IgD-negative memory B cell (primary cell): ENCODE data around the gene ZNF319. TPM values are rescaled to one million over a fixed set of nuclear protein-coding genes. Genes with fewer than 3 reads are reported as not detected.
A peak's percentile ranks its signal among the peaks of the same experiment; 100 is the strongest.

Experiments used
- H3K27ac Mint-ChIP-seq, 3 donors: one replicate each; pipeline ENCODE4 v1.8.0; 2020 to 2022; ENCODE audit warnings: mild to moderate bottlenecking in 3 of 3, mixed read lengths in 3 of 3, moderate library complexity in 1 of 3
- H3K27me3 Mint-ChIP-seq: one replicate; pipeline ENCODE4 v1.8.0; 2021; ENCODE audit warnings: mixed read lengths
- H3K36me3 Mint-ChIP-seq: one replicate; pipeline ENCODE4 v1.8.0; 2020; ENCODE audit warnings: mild to moderate bottlenecking, mixed read lengths
- H3K4me1 Mint-ChIP-seq, 3 donors: one replicate each; pipeline ENCODE4 v1.8.0; 2020 to 2022; ENCODE audit warnings: mixed read lengths in 3 of 3, mild to moderate bottlenecking in 1 of 3
- H3K4me3 Mint-ChIP-seq, 4 donors: one replicate each; pipeline ENCODE4 v1.8.0; 2020 to 2022; ENCODE audit warnings: mild to moderate bottlenecking in 4 of 4, mixed read lengths in 4 of 4, moderate library complexity in 3 of 4
- H3K9me3 Mint-ChIP-seq, 3 donors: one replicate each; pipeline ENCODE4 v1.8.0; 2020 to 2021; ENCODE audit warnings: mixed read lengths in 3 of 3, mild to moderate bottlenecking in 1 of 3
- polyA plus RNA-seq: library from polyadenylated mRNA; unstranded; fragments of 300-500 nt; fragmentation: Illumina TruSeq; gene quantifications from one replicate; pipeline ENCODE4 v1.2.3, GENCODE V29; 2021

The ZNF319 gene
- polyA plus RNA-seq, 1 donor from 2014 or later: 11.0 TPM

DNA sequence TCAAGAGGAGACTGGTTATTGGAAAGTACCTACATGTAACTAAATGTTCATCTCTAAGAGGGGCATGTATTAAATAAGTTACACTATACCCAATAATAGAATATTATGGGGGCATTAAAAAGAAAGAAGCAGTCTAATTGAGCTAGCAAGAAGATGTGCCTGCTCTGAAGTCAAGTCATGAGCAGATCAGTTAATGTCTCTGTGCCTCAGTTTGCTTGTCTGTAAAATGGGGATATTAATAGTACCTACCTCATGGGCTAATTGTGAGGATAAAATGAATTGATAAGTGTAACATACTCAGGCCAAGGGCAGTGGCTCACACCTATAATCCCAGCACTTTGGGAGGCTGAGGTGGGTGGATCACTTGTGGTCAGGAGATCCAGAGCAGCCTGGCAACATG, 32.6 kb downstream of the ZNF319 start:
- no peak overlapping the region for H3K27ac Mint-ChIP-seq
- no peaks in the 10 kb centered on the region for H3K36me3 Mint-ChIP-seq
- H3K4me1 Mint-ChIP-seq: no peaks in the 10 kb centered on the region
- peaks cover 11% of the 10 kb centered on the region for H3K27me3 Mint-ChIP-seq
- H3K4me3 Mint-ChIP-seq: no peak overlapping the region
- H3K9me3 Mint-ChIP-seq: peaks cover 0 to 2% (median 0%) of the 10 kb centered on the region in 3 donors

- H3K27me3 Mint-ChIP-seq: peaks cover 9% of the 10 kb centered on the region
- peaks cover 0 to under 1% (median 0%) of the 10 kb centered on the region in 3 donors for H3K9me3 Mint-ChIP-seq
- H3K27ac Mint-ChIP-seq: no peak overlapping the region
- H3K4me3 Mint-ChIP-seq: no peak overlapping the region
- no peaks in the 10 kb centered on the region for H3K36me3 Mint-ChIP-seq
- H3K4me1 Mint-ChIP-seq: no peaks in the 10 kb centered on the region
Measured at GRCh38 chr16:57966986-57967385, 33.5 kb downstream of the ZNF319 start.

DNA sequence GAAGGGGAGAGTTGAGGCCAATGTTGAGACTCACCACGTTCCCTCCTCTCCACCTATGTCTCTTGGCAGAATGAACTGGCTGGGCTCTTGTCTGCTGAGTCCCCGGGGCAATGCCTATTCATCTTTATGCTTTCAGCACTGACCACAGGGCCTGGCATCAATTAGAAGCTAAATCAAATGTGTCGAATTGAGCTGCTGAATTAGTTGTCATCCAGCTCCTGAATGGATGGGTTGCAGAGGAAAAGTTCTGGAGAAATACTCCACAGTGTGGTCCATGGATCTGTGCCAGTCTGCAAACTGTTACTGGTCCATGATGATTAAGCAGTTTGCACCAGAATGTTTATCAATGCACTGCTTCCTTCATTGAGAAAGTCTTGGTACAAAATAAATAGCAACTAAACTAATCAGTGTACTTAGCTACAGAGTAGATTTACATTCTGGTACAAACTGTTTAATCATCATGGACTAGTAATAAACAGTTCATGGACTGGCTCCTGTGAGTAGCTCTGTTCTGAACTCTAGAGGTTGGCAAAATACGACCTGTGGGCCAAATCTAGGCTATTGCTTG, 34.2 kb downstream of the ZNF319 start:
- Mint-ChIP-seq H3K9me3 (no peaks in the 10 kb centered on the region), H3K4me3 (peak overlapping the region in 1 of 4 donors; percentile 51), H3K4me1 (no peaks in the 10 kb centered on the region), H3K27me3 (peaks cover 9% of the 10 kb centered on the region), H3K36me3 (no peaks in the 10 kb centered on the region), H3K27ac (no peak overlapping the region)

DNA sequence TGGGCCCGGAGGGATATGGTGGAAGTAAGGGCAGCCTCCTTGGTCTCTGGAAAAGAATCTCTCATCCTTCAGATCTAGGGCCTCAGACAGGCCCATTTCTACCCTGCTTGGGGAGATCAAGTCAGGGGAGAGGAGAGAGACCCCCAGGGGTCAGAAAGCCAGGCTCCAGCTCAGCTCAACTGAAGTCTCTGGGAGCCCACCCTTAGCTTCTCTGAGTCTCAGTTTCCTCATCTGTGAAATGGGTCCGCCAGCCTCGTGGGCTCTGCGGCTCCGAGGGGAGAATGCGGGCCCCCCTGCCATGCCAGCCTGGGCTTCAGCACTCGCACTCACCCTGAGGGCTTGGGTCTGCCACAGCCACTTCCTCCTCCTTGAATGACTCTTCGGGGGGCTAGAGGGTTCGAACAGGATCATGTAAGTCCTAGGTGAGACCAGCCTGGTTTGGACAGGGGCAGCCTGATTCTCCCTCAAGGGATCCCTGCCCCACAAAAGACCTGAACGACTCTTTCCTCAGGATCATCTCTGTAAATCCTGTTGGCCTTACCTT, 36.2 kb downstream of the ZNF319 start:
- H3K27me3 Mint-ChIP-seq: peaks cover 3% of the 10 kb centered on the region
- no peak overlapping the region for H3K4me3 Mint-ChIP-seq
- H3K27ac Mint-ChIP-seq: no peak overlapping the region
- no peaks in the 10 kb centered on the region for H3K36me3 Mint-ChIP-seq
- no peaks in the 10 kb centered on the region for H3K9me3 Mint-ChIP-seq
- no peaks in the 10 kb centered on the region for H3K4me1 Mint-ChIP-seq

DNA sequence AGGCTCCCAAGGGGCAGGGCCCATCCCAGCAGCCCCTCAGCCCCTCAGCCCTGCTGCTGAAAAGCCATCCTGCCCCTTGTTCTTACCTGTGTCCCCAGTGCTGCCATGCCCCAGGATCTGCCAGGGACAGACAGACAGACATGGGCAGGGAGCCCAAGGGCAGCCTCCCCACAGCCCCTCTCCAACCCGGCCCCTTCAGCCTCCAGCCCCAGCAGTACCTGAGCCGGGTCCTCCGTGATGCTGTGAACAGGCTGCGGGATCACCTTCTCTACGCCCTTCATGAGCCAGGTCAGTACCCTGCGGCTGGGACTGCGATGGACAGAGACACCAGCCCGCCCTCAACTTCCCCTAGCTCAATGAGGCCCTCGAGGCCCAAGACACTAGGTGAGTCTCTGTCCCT, 37.7 kb downstream of the ZNF319 start:
- Mint-ChIP-seq H3K4me3 (no peak overlapping the region), H3K9me3 (no peaks in the 10 kb centered on the region), H3K4me1 (no peaks in the 10 kb centered on the region), H3K36me3 (no peaks in the 10 kb centered on the region), H3K27ac (no peak overlapping the region), H3K27me3 (peaks cover 7% of the 10 kb centered on the region)

DNA sequence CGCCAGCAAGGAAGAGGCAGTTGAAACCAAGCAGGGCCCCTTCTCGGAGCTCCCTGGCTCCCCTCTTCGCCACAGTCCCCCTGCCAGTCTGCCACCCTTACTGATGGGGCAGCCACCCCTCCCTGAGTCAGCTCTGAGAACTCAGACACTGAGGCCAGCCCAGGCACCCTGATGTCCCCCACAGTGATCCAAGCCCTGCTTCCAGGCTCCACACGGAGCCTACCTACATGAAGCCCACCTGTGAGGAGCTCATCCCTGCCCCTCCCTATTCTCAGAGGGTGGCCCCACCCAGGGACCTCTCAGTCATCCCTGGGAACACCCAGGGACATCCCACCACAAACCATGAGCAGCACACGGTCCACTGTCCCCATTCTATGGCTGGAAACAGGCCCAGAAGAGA, 38.4 kb downstream of the ZNF319 start:
- H3K9me3 Mint-ChIP-seq: no peaks in the 10 kb centered on the region
- no peak overlapping the region for H3K27ac Mint-ChIP-seq
- H3K36me3 Mint-ChIP-seq: no peaks in the 10 kb centered on the region
- peak overlapping the region in 1 of 4 donors; percentile 35 for H3K4me3 Mint-ChIP-seq
- peaks cover 7% of the 10 kb centered on the region for H3K27me3 Mint-ChIP-seq
- H3K4me1 Mint-ChIP-seq: no peaks in the 10 kb centered on the region

DNA sequence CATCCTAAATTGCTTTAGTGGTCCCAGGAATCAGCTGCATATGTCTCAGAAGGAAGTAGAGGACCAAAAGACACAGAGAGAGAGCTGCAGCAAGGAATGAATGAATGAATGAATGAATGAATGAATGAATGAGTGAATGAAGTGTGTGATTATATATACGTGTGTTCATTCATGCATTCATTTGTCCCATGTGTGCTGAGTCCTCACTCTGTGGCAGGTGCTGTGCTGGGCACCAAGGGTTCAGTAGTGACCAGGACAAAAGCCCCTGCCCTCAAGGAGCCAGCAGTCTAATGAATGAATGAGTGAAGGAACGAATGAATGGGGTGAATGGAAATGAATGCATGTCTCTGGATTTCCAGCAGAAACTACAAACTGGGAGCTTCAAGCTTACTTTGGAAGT, 38.9 kb downstream of the ZNF319 start:
- Mint-ChIP-seq H3K4me1 (no peaks in the 10 kb centered on the region), H3K4me3 (peak overlapping the region in 1 of 4 donors; percentile 68), H3K27me3 (peaks cover 7% of the 10 kb centered on the region), H3K9me3 (no peaks in the 10 kb centered on the region), H3K36me3 (no peaks in the 10 kb centered on the region), H3K27ac (no peak overlapping the region)

DNA sequence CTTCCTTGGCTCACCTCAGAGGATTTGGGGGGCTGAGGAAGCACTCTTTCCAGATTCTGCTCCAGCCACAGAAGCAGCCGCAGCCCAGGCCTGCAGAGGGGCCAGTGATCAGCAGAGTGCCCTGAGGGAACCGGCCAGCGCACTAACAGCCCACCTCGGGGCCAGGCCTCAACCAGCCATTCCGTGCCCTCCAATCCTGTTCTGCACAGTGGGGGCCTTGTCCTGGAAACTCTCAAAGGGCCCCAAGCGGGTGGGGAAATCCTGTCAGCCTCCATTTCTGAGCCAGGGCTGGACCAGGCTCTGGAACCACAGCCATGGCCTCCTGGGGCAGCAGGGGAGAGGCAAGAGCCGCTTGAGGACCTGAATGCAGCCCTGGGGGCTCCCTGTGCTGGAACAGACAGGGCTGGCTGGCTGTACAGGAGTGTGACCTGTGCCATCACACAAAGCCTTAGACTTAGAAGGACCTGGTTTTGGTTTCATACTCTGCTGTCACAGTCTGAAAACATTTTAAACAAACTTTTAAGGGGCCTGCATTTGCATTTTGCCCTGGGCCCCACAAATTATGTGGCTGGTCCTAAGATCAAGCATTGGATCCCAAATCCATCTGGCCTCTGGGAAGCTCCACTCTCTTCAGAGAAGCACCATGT, 39.5 kb downstream of the ZNF319 start:
- no peak overlapping the region for H3K27ac Mint-ChIP-seq
- H3K9me3 Mint-ChIP-seq: no peaks in the 10 kb centered on the region
- no peak overlapping the region for H3K4me3 Mint-ChIP-seq
- H3K36me3 Mint-ChIP-seq: no peaks in the 10 kb centered on the region
- H3K4me1 Mint-ChIP-seq: no peaks in the 10 kb centered on the region
- peaks cover 7% of the 10 kb centered on the region for H3K27me3 Mint-ChIP-seq

DNA sequence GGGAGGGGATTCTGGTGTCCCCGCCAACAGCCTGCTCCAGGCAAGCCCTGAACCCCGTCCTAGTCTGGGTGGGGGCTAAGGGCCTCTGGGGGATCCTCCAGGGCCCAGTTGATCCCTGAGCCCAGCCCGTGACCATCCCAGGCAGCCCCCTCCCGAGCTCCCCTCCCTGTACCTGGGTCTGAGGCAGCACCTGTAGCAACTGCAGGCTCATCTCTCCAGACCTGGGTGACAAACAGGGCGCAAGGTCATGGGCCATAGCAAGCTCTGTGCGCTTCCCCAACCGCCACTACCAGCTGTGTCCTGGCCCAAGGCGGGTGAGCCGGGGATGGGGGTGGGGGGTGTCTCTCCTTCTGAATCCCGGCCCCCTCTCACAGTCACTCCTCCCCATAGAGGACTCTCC, 40.2 kb downstream of the ZNF319 start:
- no peaks in the 10 kb centered on the region for H3K36me3 Mint-ChIP-seq
- no peak overlapping the region for H3K4me3 Mint-ChIP-seq
- H3K27ac Mint-ChIP-seq: no peak overlapping the region
- peaks cover 7% of the 10 kb centered on the region for H3K27me3 Mint-ChIP-seq
- H3K4me1 Mint-ChIP-seq: no peaks in the 10 kb centered on the region
- no peaks in the 10 kb centered on the region for H3K9me3 Mint-ChIP-seq

- Mint-ChIP-seq H3K27me3 (peaks cover 7% of the 10 kb centered on the region), H3K36me3 (no peaks in the 10 kb centered on the region), H3K27ac (no peak overlapping the region), H3K9me3 (no peaks in the 10 kb centered on the region), H3K4me3 (no peak overlapping the region), H3K4me1 (no peaks in the 10 kb centered on the region)
Measured at GRCh38 chr16:57959804-57960203, 40.7 kb downstream of the ZNF319 start.

DNA sequence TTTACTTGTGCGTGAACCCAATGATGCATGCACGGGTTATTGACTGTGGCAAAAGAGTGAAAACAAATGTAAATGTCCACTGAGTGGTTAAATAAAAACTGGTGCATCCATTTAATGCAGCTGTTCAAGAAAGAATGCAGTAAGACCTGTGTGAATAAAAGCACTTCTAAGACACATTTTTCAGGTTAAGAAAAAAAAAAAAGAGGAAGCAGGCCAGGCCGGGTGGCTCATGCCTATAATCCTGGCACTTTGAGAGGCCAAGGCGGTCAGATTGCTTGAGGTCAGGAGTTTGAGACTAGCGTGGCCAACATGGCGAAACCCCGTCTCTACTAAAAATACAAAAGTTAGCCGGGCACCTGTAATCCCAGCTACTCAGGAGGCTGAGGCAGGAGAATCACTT, 41.4 kb downstream of the ZNF319 start:
- Mint-ChIP-seq H3K36me3 (no peaks in the 10 kb centered on the region), H3K27ac (no peak overlapping the region), H3K9me3 (no peaks in the 10 kb centered on the region), H3K27me3 (peaks cover 8% of the 10 kb centered on the region), H3K4me3 (no peak overlapping the region), H3K4me1 (no peaks in the 10 kb centered on the region)

GRCh38 chr16:57958544-57958943, 41.9 kb downstream of the ZNF319 start:
- no peaks in the 10 kb centered on the region for H3K4me1 Mint-ChIP-seq
- peaks cover 8% of the 10 kb centered on the region for H3K27me3 Mint-ChIP-seq
- H3K4me3 Mint-ChIP-seq: no peak overlapping the region
- no peaks in the 10 kb centered on the region for H3K9me3 Mint-ChIP-seq
- H3K36me3 Mint-ChIP-seq: no peaks in the 10 kb centered on the region
- no peak overlapping the region for H3K27ac Mint-ChIP-seq

DNA sequence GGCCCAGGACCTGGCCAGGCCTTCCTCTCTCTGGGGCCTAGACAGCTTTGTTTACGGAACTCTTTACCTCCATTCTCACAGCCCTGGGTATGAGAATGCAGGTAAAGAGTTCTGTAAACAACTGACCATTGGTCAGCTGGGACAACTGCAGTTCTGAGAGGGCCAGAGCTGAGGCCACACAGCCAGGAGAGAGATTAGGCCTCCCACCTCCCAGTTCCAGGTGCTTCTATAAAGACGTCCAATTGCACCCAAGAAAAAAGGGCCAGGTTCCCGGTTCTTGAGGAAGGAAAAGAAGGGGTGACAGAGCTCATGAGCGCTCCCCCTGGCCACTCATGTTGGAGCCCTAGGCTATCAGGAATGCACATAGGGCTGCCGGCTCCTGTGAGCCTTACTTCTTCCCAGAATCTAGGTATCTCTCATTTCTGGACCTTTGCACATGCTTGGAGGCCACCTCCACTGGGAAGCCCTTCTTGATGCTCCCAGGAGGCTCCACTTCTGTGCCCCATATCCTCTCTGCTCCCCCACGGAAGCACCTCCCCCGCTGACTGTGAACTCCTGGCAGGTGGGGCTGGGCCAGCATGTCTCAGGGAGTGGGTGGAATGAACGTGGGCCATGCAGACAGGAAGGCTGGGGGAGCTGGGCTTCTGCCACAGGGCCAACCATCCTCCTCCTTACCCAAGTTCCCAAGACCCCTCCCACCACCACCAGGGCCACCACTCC, 42.6 kb downstream of the ZNF319 start:
- no peaks in the 10 kb centered on the region for H3K36me3 Mint-ChIP-seq
- H3K4me3 Mint-ChIP-seq: no peak overlapping the region
- no peaks in the 10 kb centered on the region for H3K9me3 Mint-ChIP-seq
- peaks cover 8% of the 10 kb centered on the region for H3K27me3 Mint-ChIP-seq
- H3K27ac Mint-ChIP-seq: no peak overlapping the region
- H3K4me1 Mint-ChIP-seq: no peaks in the 10 kb centered on the region

DNA sequence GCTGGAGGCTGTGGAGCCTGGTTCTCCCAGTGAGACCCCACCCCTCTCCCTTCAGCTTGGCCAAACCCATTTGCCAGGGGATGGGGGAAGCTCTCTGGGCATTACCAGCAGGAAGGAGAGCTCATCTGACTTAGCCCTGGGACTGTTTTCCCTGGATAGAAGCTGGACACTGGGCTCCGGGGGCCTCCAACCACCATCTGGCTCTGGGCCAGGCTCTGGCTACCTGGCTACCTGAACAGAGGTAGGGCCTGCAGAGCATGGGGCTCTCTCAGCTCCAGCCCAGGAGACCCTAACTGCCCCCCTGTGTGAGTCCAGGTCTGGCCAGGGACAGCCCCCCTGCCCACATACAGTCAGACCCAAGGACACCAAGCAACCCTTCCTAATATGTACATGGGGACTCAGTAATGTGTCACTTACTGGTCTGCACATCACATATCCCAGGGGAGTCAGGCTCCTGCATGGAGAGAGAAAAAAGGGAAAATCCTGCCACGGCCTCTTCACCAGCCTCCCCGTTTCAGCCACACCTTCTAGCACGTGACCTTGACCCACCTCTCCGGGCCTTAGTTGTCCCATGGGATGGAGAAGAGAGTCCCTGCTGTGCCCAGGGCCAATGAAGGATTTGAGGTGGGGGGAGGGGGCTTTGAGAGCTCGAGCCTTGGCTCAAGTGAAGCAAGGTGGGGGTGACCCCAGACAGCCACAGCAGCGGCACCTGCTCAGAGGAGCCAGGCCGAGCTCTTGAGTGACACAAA, 43.4 kb downstream of the ZNF319 start:
- Mint-ChIP-seq H3K4me3 (no peak overlapping the region), H3K4me1 (no peaks in the 10 kb centered on the region), H3K27me3 (peaks cover 8% of the 10 kb centered on the region), H3K36me3 (no peaks in the 10 kb centered on the region), H3K9me3 (no peaks in the 10 kb centered on the region), H3K27ac (no peak overlapping the region)

GRCh38 chr16:57956270-57956808, 44.1 kb downstream of the ZNF319 start:
- no peaks in the 10 kb centered on the region for H3K4me1 Mint-ChIP-seq
- H3K4me3 Mint-ChIP-seq: no peak overlapping the region
- no peaks in the 10 kb centered on the region for H3K9me3 Mint-ChIP-seq
- H3K27ac Mint-ChIP-seq: no peak overlapping the region
- H3K27me3 Mint-ChIP-seq: peaks cover 7% of the 10 kb centered on the region
- H3K36me3 Mint-ChIP-seq: no peaks in the 10 kb centered on the region
